ENCODE data around the gene DNAH2.

Gene DNAH2

DNA sequence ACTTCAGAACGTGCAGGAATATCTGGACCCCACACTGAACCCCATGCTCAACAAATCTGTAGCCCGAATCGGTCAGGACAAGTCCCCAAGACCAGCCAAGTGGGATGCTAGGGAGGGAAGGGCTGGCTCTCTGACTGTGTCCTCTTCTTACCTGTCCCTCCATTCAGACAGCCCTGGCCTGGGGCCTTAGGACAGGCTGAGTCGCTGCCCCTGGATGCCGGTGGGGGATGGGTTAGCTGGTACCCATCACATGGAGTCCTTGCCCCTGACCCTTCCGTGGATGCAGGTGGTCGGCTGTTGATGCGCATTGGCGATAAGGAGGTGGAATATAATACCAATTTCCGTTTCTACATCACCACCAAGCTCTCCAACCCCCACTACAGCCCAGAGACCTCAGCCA lies 100.5 kb downstream of the DNAH2 start:
- no peaks in the 10 kb centered on the region for H3K4me1 ChIP-seq (ENCODE audit: control insufficient read depth, insufficient read depth, low read length, poor library complexity, severe bottlenecking)
- H3K4me3 ChIP-seq (ENCODE audit: insufficient read depth, low read depth, low read length, poor library complexity, severe bottlenecking), result no peak overlapping the region

DNA sequence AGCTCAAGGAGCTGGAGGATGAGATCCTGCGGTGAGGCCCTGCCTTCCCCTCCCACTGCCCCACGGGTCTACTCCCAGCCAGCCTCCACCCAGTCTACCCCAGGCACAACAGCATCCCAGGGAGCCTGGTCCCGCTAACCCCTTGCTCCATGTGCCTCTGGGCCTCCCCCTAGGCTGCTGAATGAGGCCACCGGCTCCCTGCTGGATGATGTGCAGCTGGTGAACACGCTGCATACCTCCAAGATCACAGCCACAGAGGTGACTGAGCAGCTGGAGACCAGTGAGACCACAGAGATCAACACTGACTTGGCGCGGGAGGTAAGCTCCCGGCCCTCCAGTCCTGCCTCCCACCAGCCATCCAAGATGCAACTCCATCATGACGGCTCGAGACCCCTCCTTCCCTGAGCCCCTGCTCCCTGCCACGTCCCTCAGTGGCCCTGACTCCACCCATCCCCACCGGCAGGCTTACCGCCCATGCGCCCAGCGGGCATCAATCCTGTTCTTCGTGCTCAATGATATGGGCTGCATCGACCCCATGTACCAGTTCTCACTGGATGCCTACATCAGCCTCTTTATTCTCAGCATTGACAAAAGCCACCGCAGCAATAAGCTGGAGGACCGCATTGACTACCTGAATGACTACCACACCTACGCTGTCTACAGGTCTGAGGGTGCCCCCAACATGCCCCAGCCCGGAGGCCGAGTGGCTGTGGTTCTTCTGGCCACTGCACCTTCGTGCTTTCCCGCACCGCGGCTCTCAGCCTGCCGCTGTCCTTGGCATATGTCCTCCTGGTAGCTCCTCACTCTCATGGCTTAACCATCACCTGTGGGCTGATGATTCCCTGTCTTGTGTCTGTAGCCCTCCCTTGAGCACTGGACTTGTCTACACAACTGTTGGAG lies 101.5 kb downstream of the DNAH2 start:
- no peaks in the 10 kb centered on the region for H3K9me3 ChIP-seq (ENCODE audit: control insufficient read depth, low read length)
- no peak for DNase-seq
- H3K4me1 ChIP-seq (ENCODE audit: control insufficient read depth, insufficient read depth, low read length, poor library complexity, severe bottlenecking), result no peaks in the 10 kb centered on the region
- no peaks in the 10 kb centered on the region for H3K27me3 ChIP-seq (replicated peaks; ENCODE audit: control insufficient read depth, insufficient read depth, low read length, poor library complexity, severe bottlenecking)
- H3K27ac ChIP-seq (ENCODE audit: insufficient read depth, low read length, poor library complexity, severe bottlenecking), result no peak overlapping the region
- H3K36me3 ChIP-seq (ENCODE audit: control insufficient read depth, insufficient read depth, low read length), result no peaks in the 10 kb centered on the region
- H3K4me3 ChIP-seq (ENCODE audit: insufficient read depth, low read depth, low read length, poor library complexity, severe bottlenecking), result no peak overlapping the region

More for the DNA sequence above, 100.5 kb downstream of the DNAH2 start:
- DNase-seq, result no peak
- H3K9me3 ChIP-seq (ENCODE audit: control insufficient read depth, low read length), result no peaks in the 10 kb centered on the region
- no peak overlapping the region for H3K27ac ChIP-seq (ENCODE audit: insufficient read depth, low read length, poor library complexity, severe bottlenecking)
- H3K27me3 ChIP-seq (replicated peaks; ENCODE audit: control insufficient read depth, insufficient read depth, low read length, poor library complexity, severe bottlenecking), result no peaks in the 10 kb centered on the region
- H3K36me3 ChIP-seq (ENCODE audit: control insufficient read depth, insufficient read depth, low read length), result no peaks in the 10 kb centered on the region

DNA sequence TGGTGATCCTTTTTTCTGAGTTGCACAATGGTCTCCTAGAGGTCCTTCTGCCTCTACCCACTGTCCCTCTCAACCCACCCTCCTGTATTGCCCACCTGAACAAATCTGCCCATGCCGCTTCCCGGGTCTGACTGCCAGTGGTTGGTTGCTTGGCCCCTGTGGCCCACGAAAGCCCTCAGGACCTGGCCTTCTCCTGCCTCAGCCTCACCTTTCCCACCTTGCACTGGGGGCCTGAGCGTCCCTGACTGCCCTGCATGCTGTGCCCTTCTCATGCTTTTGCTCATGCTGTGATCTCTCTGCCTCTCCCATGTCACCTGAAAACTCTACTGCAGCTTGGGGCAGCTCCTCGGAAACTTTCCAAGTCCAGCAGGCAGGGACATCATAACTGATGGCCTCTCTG lies 102.7 kb downstream of the DNAH2 start:
- Histone ChIP-seq H3K36me3 (ENCODE audit: control insufficient read depth, insufficient read depth, low read length) (no peaks in the 10 kb centered on the region), H3K9me3 (ENCODE audit: control insufficient read depth, low read length) (no peaks in the 10 kb centered on the region), H3K27me3 (replicated peaks; ENCODE audit: control insufficient read depth, insufficient read depth, low read length, poor library complexity, severe bottlenecking) (no peaks in the 10 kb centered on the region), H3K4me1 (ENCODE audit: control insufficient read depth, insufficient read depth, low read length, poor library complexity, severe bottlenecking) (no peaks in the 10 kb centered on the region), H3K27ac (ENCODE audit: insufficient read depth, low read length, poor library complexity, severe bottlenecking) (no peak overlapping the region), H3K4me3 (ENCODE audit: insufficient read depth, low read depth, low read length, poor library complexity, severe bottlenecking) (no peak overlapping the region)
- no peak for DNase-seq

DNA sequence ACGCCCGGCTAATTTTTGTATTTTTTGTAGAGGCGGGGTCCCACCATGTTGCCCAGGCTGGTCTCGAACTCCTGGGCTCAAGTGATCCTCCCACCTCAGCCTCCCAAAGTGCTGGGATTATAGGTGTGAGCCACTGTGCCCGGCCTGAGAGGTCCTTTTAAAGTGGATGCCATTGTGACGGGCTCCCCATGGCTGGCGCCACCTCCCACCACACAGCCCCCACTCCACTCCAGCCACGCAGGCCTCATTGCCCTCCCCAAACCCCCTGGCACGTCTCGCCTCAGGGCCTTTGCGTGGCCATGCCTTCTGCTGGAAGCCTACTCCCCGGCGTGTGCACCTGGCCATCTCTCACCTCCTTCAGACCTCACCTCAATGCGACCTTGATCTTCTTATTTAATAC lies 104.6 kb downstream of the DNAH2 start:
- Histone ChIP-seq H3K27me3 (replicated peaks; ENCODE audit: control insufficient read depth, insufficient read depth, low read length, poor library complexity, severe bottlenecking) (no peaks in the 10 kb centered on the region), H3K4me1 (ENCODE audit: control insufficient read depth, insufficient read depth, low read length, poor library complexity, severe bottlenecking) (no peaks in the 10 kb centered on the region), H3K36me3 (ENCODE audit: control insufficient read depth, insufficient read depth, low read length) (no peaks in the 10 kb centered on the region), H3K4me3 (ENCODE audit: insufficient read depth, low read depth, low read length, poor library complexity, severe bottlenecking) (no peak overlapping the region), H3K27ac (ENCODE audit: insufficient read depth, low read length, poor library complexity, severe bottlenecking) (no peak overlapping the region), H3K9me3 (ENCODE audit: control insufficient read depth, low read length) (no peaks in the 10 kb centered on the region)
- DNase-seq, result no peak

DNA sequence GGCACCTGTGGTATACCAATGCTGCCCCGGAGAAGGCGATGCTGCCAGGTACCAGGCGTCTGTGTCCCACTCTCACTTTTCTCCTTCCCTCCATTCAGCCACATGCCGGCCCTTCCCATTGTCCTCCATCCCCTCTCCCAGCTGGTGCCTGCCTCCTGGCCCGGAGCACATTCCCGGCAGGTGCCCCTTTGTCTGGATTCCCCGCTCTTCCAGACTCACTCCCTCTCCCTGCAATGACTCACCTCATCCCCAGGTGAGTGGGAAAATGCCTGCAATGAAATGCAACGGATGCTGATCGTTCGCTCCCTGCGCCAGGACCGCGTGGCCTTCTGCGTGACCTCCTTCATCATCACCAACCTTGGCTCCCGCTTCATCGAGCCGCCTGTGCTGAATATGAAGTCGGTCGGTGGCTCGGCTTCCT lies 106.0 kb downstream of the DNAH2 start:
- Histone ChIP-seq H3K36me3 (ENCODE audit: control insufficient read depth, insufficient read depth, low read length) (no peaks in the 10 kb centered on the region), H3K27ac (ENCODE audit: insufficient read depth, low read length, poor library complexity, severe bottlenecking) (no peak overlapping the region), H3K4me3 (ENCODE audit: insufficient read depth, low read depth, low read length, poor library complexity, severe bottlenecking) (no peak overlapping the region), H3K27me3 (replicated peaks; ENCODE audit: control insufficient read depth, insufficient read depth, low read length, poor library complexity, severe bottlenecking) (no peaks in the 10 kb centered on the region), H3K4me1 (ENCODE audit: control insufficient read depth, insufficient read depth, low read length, poor library complexity, severe bottlenecking) (no peaks in the 10 kb centered on the region), H3K9me3 (ENCODE audit: control insufficient read depth, low read length) (no peaks in the 10 kb centered on the region)
- no peak for DNase-seq

DNA sequence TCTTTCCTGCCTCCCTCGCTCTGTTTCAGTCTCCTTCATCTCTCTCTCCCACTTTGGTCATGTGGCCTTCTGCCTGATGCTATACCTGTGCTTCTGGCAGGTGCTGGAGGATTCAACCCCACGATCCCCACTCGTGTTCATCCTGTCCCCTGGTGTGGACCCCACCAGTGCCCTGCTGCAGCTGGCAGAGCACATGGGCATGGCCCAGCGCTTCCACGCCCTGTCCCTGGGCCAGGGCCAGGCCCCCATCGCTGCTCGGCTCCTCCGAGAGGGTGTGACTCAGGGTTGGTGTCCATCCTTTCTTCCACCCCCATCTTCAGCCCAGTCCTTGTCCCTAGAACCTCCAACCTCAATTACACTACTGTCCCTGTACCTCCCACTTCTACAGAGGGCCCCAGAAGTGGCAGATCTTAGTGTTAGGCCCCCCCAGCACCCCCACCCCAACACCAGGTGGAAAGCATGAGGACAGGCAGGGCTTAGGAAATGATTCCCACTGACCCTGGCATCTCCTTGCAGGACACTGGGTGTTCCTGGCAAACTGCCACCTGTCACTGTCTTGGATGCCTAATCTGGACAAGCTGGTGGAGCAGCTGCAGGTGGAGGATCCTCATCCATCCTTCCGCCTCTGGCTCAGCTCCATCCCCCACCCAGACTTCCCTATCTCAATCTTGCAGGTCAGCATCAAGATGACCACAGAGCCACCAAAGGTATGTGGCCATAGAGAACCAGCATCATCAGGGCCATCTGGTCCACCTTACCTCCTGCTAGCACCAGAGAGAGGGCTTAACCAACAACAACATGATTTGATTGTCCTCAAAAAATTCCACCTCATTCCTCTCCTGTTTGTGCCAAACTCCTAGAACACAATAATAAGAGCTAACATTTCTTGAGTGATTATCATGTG lies 106.7 kb downstream of the DNAH2 start:
- no peak overlapping the region for H3K27ac ChIP-seq (ENCODE audit: insufficient read depth, low read length, poor library complexity, severe bottlenecking)
- no peaks in the 10 kb centered on the region for H3K36me3 ChIP-seq (ENCODE audit: control insufficient read depth, insufficient read depth, low read length)
- no peaks in the 10 kb centered on the region for H3K4me1 ChIP-seq (ENCODE audit: control insufficient read depth, insufficient read depth, low read length, poor library complexity, severe bottlenecking)
- H3K4me3 ChIP-seq (ENCODE audit: insufficient read depth, low read depth, low read length, poor library complexity, severe bottlenecking), result no peak overlapping the region
- H3K27me3 ChIP-seq (replicated peaks; ENCODE audit: control insufficient read depth, insufficient read depth, low read length, poor library complexity, severe bottlenecking), result no peaks in the 10 kb centered on the region
- no peak for DNase-seq
- no peaks in the 10 kb centered on the region for H3K9me3 ChIP-seq (ENCODE audit: control insufficient read depth, low read length)

DNA sequence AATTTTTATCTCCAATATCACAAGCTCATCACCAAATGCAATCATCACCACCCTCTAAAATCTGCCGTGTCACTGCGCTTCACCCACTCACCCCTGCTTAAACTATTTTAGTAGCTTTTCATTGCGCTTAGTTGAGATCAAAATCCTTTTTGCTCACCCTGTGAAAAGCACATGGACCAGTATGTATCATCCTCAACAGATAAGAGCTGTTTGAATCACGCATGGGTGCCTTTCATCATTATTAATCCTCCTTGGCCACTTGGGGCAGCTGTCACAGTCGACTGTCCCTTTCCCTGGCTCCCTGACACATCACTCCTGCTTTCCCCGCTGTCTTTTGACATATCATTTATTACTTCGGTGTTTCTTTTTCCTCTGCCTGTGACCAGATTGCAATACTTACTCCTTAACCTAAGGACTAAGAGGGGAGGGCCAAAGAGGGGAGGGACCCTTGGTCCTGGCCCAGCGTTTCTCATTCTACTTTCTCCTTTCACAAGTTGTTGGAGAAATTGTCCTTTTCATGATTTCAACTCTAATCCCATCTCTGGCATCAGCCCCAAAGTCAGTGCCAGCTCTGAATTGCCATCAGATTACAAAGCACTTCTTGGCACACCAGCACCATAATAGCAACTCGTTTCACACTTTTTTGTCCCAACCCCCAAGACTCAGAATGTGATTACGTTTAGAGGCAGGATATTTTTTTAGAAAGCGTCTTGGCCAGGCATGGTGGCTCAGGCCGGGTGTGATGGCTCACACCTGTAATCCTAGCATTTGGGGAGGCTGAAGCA lies 107.9 kb downstream of the DNAH2 start:
- no peaks in the 10 kb centered on the region for H3K4me1 ChIP-seq (ENCODE audit: control insufficient read depth, insufficient read depth, low read length, poor library complexity, severe bottlenecking)
- H3K36me3 ChIP-seq (ENCODE audit: control insufficient read depth, insufficient read depth, low read length), result no peaks in the 10 kb centered on the region
- no peak for DNase-seq

DNA sequence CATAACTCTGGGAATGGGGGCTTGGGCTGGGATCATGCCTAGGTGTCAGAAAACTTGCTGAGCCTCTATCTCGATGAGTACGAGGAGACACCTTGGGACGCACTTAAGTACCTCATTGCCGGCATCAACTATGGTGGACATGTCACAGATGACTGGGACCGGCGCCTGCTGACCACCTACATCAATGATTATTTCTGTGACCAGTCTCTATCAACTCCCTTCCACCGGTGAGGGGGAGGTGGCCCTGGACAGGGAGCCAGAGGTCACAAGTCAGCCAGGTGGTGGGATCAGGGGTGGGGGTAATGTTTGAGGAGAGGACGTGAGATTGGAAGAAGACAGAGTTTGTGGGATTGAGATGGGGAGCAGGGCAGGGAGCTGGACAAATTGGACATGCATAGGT lies 113.1 kb downstream of the DNAH2 start:
- no peak for DNase-seq
- no peaks in the 10 kb centered on the region for H3K9me3 ChIP-seq (ENCODE audit: control insufficient read depth, low read length)
- peaks cover 10% of the 10 kb centered on the region for H3K4me1 ChIP-seq (ENCODE audit: control insufficient read depth, insufficient read depth, low read length, poor library complexity, severe bottlenecking)
- no peak overlapping the region for H3K4me3 ChIP-seq (ENCODE audit: insufficient read depth, low read depth, low read length, poor library complexity, severe bottlenecking)
- no peaks in the 10 kb centered on the region for H3K27me3 ChIP-seq (replicated peaks; ENCODE audit: control insufficient read depth, insufficient read depth, low read length, poor library complexity, severe bottlenecking)
- no peaks in the 10 kb centered on the region for H3K36me3 ChIP-seq (ENCODE audit: control insufficient read depth, insufficient read depth, low read length)
- H3K27ac ChIP-seq (ENCODE audit: insufficient read depth, low read length, poor library complexity, severe bottlenecking), result no peak overlapping the region

More for the DNA sequence above, 107.9 kb downstream of the DNAH2 start:
- H3K9me3 ChIP-seq (ENCODE audit: control insufficient read depth, low read length), result no peaks in the 10 kb centered on the region
- H3K27ac ChIP-seq (ENCODE audit: insufficient read depth, low read length, poor library complexity, severe bottlenecking), result no peak overlapping the region
- H3K4me3 ChIP-seq (ENCODE audit: insufficient read depth, low read depth, low read length, poor library complexity, severe bottlenecking), result no peak overlapping the region
- H3K27me3 ChIP-seq (replicated peaks; ENCODE audit: control insufficient read depth, insufficient read depth, low read length, poor library complexity, severe bottlenecking), result no peaks in the 10 kb centered on the region

DNA sequence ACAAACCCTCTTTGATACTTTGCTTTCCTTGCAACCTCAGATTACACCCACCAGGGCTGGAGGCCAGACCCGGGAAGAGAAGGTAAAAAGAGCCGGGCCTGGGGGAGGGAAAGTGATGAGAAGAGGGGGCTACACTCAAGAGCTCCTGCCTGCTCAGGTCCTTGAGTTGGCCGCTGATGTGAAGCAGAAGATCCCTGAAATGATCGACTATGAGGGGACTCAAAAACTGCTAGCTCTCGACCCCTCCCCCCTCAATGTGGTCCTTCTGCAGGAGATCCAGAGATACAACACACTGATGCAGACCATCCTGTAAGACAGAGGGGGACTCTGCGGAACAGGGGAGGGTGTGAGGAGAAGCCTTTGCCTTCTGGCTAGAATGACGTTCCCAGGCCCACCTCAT lies 113.7 kb downstream of the DNAH2 start:
- no peak for DNase-seq
- Histone ChIP-seq H3K27ac (ENCODE audit: insufficient read depth, low read length, poor library complexity, severe bottlenecking) (no peak overlapping the region), H3K4me3 (ENCODE audit: insufficient read depth, low read depth, low read length, poor library complexity, severe bottlenecking) (no peak overlapping the region), H3K9me3 (ENCODE audit: control insufficient read depth, low read length) (no peaks in the 10 kb centered on the region), H3K4me1 (ENCODE audit: control insufficient read depth, insufficient read depth, low read length, poor library complexity, severe bottlenecking) (peaks cover 12% of the 10 kb centered on the region), H3K36me3 (ENCODE audit: control insufficient read depth, insufficient read depth, low read length) (no peaks in the 10 kb centered on the region), H3K27me3 (replicated peaks; ENCODE audit: control insufficient read depth, insufficient read depth, low read length, poor library complexity, severe bottlenecking) (no peaks in the 10 kb centered on the region)

All from effector memory CD4-positive, alpha-beta T cell (primary cell).